HG03520 (cell line): ENCODE measurements around the gene PRRX2.
"Not testable (repeated sequence)": the region's sequence is repeated elsewhere in the genome, so short reads cannot be mapped to it uniquely, and the experiment has no call there.

Experiments
- ATAC-seq: cut with Tn5 transposase; IDR thresholded peaks from one replicate; pipeline ENCODE4 v1.9.1; 2021; ENCODE audit warnings: mild to moderate bottlenecking, moderate library complexity; ENCODE audit not compliant: unreplicated experiment

PRRX2 gene

DNA sequence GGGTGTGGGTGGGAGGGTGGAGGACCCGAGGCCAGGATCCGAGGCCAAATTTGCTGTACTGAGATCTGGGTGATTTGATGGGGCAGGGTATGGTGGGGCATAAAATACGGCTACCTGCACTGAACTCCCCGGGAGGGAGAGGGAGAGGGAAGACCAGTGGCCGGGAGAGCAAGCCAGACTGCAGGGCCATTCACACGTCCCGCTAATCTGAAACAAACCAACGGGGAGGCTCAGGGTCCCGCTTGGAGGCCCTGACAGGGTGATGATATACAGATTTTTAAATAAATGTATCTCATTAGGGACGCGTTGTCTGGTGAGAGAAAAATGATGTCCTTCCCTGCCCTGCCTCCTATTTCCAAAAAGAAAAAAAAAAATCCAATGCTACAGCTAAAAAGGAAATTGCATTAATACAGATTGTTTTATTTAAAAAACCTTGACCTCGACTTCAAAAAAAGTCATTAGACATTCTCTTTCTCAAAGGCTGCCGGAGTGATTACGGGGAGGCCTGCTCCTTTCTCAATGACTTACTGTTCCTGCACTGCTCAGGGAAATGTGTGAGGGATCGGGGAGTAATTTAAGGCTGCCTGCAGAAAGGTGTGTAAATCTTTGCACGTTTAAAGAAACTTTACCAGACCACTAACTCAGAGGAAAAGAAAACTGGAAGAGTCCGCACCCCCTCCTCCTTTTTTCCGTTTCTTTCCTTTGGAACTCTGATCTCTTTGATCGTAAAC, 11.5 kb upstream of the PRRX2 start:
- no peak for ATAC-seq

- ATAC-seq: no peak
Measured at GRCh38 chr9:129654554-129655040, 10.8 kb upstream of the PRRX2 start.

DNA sequence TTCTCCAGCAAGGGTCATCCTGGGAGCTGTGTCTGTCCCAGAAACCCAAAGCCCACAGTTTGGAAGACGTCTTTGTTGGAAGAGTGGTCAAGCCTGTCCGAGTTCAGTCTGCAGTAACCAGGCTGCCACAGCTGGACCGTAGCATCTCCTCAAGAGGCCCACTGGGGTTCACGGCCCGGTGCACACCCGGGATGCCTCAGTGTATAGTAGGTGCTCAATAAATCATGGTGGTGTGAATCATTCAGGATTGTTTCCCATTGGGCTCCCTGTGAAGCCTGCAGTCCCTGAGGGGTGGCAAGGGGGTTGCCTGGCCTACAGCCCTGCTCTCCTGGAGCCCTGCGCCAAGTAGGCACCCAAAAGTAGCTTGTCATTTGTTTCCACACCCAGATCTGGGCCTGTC, 10.3 kb upstream of the PRRX2 start:
- ATAC-seq: no peak

DNA sequence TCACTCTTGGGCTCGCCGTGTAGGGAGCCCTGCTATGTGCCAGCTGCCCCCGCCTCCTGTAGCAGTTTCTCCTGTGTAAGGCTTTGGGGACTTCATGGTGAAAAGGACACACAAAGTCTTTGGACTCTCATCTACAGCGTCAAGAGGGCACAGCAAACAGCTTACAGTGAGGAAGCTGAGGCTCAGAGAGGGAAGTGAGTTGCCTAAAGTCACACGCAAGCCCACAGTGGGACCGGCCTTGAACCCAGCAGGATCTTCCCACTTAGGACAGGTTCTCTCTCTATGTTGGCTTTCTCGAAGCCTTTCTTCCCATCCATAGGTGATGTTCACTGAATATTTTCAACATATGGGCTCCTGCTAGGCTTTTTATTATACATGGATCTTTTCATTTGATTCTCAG, 9.8 kb upstream of the PRRX2 start:
- no peak for ATAC-seq

- no peak for ATAC-seq
Measured at GRCh38 chr9:129656795-129657390, 8.6 kb upstream of the PRRX2 start.

- no peak for ATAC-seq
Measured at GRCh38 chr9:129661029-129661428, 4.4 kb upstream of the PRRX2 start.

DNA sequence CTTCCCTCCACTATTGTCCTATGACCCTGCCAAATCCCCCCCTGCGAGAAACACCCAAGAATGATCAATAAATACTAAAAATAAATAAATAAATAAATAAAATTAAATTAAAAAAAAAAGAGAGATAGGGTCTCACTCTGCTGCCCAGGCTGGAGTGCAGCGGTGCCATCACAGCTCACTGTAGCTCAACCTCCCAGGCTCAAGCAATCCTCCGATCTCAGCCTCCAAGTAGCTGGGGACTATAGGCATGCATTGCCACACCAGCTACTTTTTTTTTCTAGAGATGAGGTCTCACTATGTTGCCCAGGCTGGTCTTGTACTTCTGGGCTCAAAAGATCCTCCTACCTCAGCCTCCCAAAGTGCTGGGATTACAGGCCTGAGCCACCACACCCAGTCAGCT, 3.2 kb upstream of the PRRX2 start:
- not testable (repeated sequence) for ATAC-seq

DNA sequence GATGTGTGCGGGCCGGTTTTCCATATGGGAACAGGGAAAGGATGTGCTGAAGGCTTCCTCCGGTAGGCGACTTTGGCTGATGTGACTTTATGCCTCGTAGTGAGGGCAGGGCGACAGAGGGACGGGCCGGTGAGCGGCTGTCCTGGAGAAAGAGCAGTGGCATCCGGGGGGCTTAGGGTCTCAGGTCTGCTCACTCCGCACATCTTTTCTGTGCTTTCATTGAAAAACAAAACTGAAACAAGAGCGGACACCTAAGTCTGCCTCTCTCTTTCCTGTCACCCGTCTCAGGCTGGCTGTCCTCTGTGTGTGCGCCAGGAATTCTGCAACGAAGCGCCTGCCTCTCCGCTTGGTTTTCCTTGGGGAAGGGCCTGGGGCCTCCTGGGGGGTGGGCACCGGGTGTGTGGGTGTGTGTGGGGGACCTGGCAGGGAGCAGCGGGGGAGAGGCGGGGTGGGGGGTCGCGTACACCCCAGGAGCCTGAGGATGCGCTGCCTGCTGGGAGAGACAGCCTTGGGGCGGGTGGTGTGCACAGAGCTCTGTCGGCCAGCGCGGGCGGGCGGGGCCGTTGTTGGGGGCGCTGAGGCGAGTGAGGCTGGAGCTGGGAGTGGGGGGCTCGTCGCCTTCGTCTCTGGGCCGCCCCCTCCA, 580 bp upstream of the PRRX2 start:
- ATAC-seq: no peak

DNA sequence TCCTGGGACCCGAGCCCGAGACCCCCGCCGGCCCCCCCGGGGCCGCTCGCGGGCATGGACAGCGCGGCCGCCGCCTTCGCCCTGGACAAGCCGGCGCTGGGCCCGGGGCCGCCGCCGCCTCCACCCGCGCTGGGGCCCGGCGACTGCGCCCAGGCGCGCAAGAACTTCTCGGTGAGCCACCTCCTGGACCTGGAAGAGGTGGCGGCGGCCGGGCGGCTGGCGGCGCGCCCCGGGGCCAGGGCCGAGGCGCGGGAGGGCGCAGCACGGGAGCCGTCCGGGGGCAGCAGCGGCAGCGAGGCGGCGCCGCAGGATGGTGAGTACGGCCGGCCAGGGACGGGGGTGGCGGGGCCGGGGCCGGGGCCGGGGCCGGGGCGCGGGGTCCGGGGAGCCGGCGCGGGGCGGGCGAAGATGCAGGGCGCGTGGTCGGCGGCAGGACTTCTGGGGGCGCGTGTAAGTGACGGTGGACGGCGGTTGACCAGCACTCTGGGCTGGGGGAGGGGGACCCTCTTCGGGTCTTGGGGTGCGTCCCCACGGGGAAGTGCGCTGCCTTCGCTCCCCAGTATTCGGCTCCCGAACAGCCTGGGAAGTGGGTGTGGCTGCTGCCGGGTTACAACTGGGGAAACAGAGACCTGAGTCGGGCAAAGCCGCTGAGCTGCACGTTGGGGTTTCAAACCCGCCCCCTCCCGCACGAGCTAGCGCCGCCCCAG, 520 bp downstream of the PRRX2 start:
- no peak for ATAC-seq

DNA sequence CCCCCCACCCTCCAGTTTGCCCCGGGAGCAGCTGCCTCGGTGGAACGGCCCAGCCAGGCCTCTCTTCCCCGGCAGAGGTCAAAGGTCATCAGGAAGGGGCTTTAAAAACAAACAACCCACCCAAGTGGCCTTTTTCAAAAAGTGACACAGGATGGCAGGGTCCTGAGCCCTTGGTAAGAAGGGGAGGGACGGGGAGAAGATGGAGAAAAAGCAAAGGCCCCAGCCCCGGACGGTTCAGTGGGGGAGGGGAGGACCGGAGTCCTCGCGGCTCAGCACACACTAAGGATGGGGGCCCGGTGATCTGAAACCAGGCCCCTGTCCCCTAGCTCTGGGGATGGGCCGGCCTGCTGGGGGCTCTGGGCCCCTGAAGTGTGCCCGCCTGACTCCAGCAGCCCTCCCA, 1.1 kb downstream of the PRRX2 start:
- ATAC-seq: no peak

DNA sequence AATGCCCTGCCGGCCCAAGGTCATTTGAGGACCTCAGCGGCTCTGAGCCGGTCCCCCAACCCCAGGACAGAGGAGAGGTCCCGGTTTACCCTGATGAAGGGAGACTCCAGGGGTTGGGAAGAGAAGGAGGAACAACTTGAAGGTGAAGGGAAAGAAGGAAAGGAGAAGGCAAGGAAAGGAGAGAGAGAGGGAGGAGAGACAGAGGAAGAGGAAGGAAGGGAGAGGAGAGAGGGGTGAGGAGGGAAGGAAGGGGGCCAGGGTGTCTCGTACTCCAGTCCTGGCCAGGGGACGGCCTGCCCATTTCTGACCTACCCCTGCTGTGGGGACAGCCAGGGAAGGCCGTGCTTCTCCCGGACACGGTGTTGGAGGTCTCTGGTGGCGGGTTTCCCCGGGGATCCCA, 1.9 kb downstream of the PRRX2 start:
- ATAC-seq: no peak

DNA sequence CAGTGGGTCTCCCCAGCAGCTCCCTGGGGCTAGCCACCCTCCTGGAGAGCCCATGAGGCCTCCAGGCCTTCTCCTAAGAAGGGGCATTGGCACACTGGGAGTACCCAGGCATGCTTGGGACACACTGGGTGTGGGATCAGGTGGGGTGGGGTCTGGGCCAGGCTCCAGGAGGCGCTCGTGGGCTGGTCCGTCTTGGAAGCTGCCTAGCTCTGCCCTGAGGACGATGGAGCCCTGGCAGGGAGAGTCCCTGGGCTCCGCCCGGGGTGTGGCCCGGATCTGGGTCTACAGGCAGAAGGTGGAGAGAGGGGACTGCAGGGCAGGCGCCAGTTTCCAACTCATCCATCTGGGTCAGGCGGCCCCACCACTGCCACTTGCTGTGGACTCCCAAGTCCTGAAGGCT, 2.4 kb downstream of the PRRX2 start:
- no peak for ATAC-seq

GRCh38 chr9:129669141-129669718, 3.8 kb downstream of the PRRX2 start:
- no peak for ATAC-seq

GRCh38 chr9:129669946-129670345, 4.5 kb downstream of the PRRX2 start:
- no peak for ATAC-seq

DNA sequence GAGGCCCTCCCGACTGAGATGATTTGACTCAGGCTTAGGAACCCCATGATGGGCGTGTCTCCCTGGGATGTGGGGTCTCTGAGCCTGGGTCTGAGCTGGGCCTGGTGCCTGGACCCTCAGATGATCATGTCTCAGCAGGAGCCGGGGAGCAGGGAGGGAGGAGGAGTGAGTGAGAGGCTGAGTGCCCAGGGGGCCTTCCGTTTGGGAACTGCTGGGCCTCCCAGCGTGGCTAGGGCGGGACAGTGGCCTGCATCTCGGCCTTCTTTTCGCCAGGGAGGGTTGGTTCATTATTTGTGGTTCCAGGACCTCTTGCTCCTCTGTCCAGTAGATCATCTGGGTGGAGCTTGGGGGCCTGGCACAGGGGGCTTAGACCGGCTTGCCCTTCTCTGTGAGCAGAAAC, 5.6 kb downstream of the PRRX2 start:
- no peak for ATAC-seq

- no peak for ATAC-seq
Measured at GRCh38 chr9:129671519-129671918, 6.1 kb downstream of the PRRX2 start.

DNA sequence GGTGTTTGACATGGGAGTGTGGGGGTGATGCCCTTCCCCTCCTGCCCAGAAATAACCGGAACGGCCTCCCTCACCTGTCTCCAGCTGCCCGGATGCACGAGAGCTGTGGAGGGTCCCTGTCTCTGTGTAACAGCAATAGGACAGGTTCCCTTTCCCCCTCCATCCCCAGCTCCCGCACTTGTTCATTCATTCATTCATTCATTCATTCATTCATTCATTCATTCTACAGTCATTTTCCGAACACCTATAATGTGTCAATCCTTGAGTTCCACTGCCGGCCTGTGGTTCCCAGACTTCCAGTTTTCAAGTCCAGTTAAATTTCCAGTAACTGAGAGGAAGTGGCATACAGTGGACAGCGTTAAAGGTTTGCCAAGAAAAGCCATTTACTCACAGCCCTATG, 7.3 kb downstream of the PRRX2 start:
- no peak for ATAC-seq

GRCh38 chr9:129673602-129674001, 8.2 kb downstream of the PRRX2 start:
- no peak for ATAC-seq

DNA sequence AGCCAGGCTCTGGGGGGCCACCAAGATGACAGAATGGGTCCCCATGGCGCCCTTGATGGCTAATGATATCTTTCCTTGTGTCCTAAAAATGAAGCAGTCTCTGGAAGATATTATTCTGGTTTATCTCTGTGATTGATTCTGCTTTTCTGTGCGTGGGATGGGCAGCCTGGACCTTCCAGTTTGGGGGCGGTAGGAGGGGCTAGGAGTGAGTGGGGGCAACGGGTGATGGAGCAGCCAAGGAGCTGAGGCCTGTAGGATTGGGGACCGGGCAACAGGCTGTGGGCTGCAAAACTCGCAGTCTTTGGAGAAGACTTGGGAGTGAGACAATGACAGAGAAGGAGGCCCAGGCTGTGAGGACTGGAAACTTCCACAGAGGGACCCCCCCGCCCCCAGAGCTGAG, 8.8 kb downstream of the PRRX2 start:
- no peak for ATAC-seq

DNA sequence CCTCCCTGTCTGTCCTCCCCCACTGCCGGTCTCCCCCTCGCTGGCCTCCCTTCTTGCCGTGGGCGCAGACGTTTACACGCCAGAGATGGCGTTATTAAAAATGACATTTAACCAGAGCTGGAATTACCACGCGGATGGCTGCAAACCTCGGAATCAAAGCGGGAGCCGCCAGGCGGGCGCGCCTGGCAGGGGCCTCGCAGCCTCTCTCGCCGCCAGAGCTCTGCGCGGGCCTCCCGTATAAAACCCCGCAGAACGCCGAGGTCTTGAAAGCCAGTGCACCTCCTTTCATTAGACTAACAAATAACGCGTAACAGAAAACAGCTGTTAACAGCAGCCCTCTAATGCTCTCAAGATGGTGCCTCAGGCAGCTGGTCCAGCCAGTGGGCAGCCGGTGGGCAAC, 10.2 kb downstream of the PRRX2 start:
- no peak for ATAC-seq

DNA sequence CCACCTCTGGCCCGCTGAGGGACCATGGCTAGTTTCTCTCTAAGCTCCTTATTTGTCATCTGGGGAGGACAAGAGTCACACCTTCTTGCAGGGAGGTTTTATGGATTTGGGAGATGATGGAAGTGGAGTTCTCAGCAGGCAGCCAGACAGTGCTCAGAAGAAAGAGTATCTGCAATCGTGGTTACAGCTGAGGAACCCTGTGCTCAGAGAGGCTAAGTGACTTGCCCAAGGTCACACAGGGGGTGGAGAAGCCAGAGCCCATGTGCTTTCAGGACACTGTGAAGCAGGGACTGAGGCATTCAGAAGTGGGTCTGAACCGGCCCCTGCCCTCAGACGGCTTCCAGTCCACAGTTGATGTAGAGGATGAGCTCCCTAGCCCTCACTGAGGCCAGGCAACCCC, 10.8 kb downstream of the PRRX2 start:
- ATAC-seq: no peak
